HFF-Myc (cell line): ENCODE results near the gene EVI5L.
"Not testable (repeated sequence)": the region's sequence is repeated elsewhere in the genome, so short reads cannot be mapped to it uniquely, and the experiment has no call there.

Experiments used
- DNase-seq: peaks from one replicate; pipeline ENCODE4 v3.0.0-alpha.2; 2011; ENCODE audit warnings: low read depth; ENCODE audit errors: extremely low read depth
- H3K4me3 ChIP-seq: replicated peaks from 2 replicates; pipeline ENCODE4 v1.5.1; 2011; ENCODE audit warnings: low read depth, mild to moderate bottlenecking, control low read depth, low read length
- CTCF ChIP-seq: IDR thresholded peaks from 2 replicates; pipeline ENCODE4 v1.5.1; 2012; ENCODE audit warnings: mild to moderate bottlenecking, low read depth, low read length, control low read depth; ENCODE audit errors: missing control alignments

Gene EVI5L

GRCh38 chr19:7788178-7788932 lies 41.7 kb upstream of the EVI5L start:
- DNase-seq, result no peak
- no peak overlapping the region for H3K4me3 ChIP-seq
- no peak for TF ChIP-seq CTCF

GRCh38 chr19:7788933-7789323 lies 41.1 kb upstream of the EVI5L start:
- no peak overlapping the region for H3K4me3 ChIP-seq
- no peak for TF ChIP-seq CTCF
- no peak for DNase-seq

GRCh38 chr19:7789447-7789846 lies 40.6 kb upstream of the EVI5L start:
- H3K4me3 ChIP-seq, result no peak overlapping the region
- no peak for DNase-seq
- TF ChIP-seq CTCF, result no peak

GRCh38 chr19:7790416-7790815 lies 39.6 kb upstream of the EVI5L start:
- H3K4me3 ChIP-seq, result no peak overlapping the region
- no peak for TF ChIP-seq CTCF

GRCh38 chr19:7792281-7792680 lies 37.7 kb upstream of the EVI5L start:
- no peak for DNase-seq

More at GRCh38 chr19:7790416-7790815, 39.6 kb upstream of the EVI5L start:
- DNase-seq, result no peak

GRCh38 chr19:7792701-7793100 lies 37.3 kb upstream of the EVI5L start:
- DNase-seq, result not testable (repeated sequence)

More at GRCh38 chr19:7792281-7792680, 37.7 kb upstream of the EVI5L start:
- no peak for TF ChIP-seq CTCF
- H3K4me3 ChIP-seq, result no peak overlapping the region

GRCh38 chr19:7793493-7793892 lies 36.5 kb upstream of the EVI5L start:
- no peak for DNase-seq
- no peak for TF ChIP-seq CTCF
- H3K4me3 ChIP-seq, result no peak overlapping the region

More at GRCh38 chr19:7792701-7793100, 37.3 kb upstream of the EVI5L start:
- not testable (repeated sequence) for H3K4me3 ChIP-seq
